GM12874 (cell line): ENCODE data around the gene SNED1.

Experiments
- TF ChIP-seq, protein P1 (sequence below): IDR thresholded peaks from 2 replicates; pipeline ENCODE4 v1.5.1; 2011; ENCODE audit warnings: low read depth, mild to moderate bottlenecking, control low read depth, low read length, moderate library complexity; ENCODE audit not compliant: insufficient read depth

Gene SNED1

DNA sequence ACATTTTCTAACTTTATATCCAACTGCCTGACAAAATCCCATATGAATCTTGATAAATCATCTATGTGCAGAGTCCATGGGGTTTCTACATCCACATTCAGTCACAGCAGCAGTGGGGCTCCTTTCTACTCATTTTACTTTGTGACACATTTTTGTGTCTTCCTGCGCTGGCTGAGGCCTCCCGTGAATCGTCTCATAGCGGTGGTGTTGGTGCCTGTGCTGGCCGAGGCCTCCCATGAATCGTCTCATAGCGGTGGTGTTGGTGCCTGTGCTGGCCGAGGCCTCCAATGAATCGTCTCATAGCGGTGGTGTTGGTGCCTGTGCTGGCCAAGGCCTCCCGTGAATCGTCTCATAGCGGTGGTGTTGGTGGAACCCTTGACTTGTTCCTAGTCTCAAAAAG, 17.0 kb downstream of the SNED1 start:
- TF ChIP-seq, protein P1, sequence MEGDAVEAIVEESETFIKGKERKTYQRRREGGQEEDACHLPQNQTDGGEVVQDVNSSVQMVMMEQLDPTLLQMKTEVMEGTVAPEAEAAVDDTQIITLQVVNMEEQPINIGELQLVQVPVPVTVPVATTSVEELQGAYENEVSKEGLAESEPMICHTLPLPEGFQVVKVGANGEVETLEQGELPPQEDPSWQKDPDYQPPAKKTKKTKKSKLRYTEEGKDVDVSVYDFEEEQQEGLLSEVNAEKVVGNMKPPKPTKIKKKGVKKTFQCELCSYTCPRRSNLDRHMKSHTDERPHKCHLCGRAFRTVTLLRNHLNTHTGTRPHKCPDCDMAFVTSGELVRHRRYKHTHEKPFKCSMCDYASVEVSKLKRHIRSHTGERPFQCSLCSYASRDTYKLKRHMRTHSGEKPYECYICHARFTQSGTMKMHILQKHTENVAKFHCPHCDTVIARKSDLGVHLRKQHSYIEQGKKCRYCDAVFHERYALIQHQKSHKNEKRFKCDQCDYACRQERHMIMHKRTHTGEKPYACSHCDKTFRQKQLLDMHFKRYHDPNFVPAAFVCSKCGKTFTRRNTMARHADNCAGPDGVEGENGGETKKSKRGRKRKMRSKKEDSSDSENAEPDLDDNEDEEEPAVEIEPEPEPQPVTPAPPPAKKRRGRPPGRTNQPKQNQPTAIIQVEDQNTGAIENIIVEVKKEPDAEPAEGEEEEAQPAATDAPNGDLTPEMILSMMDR = no peak

DNA sequence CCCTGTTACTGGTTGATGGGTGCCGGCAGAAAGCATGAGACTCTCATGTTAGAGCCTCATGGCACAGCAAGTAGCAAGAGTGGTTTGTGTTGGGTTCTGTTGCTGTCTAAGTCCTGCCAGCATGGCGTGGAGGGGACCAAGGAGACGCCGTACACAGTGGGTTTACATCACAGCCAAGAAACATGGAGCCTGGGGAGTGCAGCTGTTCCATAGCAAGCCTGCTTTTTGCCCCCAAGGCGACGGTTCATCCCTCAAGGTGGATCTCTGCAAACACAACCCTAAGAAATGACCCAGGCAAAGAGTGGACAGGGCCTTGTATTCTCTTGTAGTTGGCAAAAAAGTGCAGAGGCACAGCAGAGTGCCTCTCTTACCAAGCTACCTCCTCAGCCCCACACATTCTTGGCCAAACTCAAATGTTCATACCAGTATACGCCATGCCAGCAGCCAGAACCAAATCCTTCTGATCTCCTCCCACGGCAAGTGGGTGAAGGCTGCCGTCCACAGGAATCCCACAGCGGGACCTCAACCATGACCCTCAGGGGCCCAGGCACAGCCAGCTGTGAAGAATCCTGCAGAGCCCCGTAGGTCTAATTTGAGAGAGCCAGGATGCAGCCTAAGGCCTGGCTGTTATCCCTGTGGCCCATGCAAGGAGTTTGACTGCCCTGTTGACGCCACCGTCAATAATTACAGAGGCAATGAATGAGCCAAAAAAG, 19.0 kb downstream of the SNED1 start:
- TF ChIP-seq, protein P1 = no peak

DNA sequence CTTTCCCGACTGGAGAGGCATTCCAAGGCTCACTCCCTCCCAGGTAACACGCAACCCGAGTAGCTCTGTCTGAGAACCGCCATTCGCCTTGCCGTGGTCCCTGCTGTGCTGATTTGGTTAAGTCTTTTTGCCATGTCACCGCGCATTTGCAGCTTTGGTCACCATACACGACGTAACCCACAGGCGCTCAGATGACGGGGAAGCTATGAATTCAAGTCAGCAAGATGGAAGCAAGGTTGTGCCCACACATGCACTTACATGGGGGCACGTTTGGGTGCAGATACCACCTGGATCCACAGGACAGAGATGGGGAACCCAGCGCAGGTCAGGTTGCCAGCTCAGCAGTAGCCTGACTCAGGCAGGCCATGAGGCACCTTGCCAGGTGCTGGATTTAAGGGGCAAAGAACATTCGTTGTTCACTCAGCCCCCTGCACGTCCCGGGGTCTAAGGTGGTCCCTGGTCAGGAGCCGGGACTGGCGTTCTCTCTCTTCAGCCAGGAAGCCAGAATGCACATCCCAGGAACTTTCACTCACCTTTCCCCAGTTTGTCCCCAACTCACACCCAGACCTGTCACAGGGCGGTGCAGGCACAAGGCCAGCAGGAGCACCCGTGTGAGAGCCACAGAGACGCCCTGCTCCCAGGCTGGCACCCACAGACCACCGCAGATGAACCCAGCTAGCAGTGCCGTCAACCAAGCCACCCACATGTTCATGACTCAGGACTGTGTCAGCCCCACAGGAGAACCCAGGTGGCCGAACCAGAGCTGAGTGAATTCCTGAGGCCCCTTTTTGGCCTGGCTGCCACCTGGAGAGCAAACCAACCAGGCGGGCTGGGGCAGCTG, 19.9 kb downstream of the SNED1 start:
- TF ChIP-seq, protein P1 = no peak

DNA sequence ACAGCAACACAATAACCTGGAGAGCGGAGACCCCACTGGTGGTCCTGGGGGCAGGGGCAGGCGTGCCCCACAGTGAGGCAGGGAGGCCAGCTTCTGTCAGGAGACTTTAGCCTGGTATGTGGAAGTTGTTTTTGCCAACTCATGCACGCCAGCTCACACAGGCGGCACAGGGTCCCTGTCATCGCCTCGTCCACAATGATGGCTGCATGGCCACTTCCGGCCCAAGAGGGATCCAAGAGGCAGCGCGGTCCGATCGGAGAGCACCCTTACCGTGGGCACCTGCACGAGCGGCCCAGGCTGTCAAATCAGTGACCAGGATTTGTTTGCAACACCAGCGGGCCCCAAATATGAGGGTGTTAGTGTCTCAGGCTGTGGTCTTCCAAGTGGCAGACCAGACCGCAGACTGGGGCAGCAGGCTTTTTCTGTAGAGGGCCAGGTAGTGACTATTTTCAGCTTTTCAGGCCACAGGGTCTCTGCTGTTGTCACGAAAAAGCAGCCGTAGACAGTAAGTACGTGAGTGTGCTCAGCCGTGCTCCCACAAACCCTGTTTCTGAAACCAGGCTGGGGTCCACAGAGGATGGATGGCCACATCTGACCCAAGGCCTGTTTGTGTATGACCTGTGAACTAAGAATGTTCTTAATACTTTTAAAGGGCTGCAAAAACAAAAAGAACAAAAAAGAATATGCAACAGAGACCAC, 21.2 kb downstream of the SNED1 start:
- TF ChIP-seq, protein P1 = no peak

DNA sequence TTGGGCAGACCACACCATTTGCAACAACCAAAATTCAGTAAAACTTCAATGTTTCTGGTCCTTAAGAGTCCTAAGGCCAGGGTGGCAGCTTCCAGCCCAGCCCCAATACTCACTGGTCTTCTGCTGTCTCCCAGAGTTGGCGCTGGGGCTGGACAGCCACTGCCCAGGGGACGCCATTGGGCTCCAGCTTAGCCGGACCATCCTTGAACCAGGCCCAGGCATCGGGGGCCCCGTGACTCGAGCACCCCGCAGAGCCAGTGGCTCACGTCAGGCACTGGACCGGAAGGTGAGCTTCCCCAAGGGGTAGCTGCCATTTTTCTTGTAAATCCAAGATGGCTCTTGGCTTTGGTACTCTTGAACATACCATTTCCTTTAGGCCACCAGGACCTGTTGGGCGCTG, 21.8 kb downstream of the SNED1 start:
- TF ChIP-seq, protein P1 = no peak

- TF ChIP-seq, protein P1 = no peak
Observed at GRCh38 chr2:241020629-241021190, 22.3 kb downstream of the SNED1 start.

GRCh38 chr2:241025639-241026038, 27.2 kb downstream of the SNED1 start:
- TF ChIP-seq, protein P1 = no peak
